ENCODE data around the gene CRAMP1. TPM values are rescaled to one million over a fixed set of nuclear protein-coding genes. Genes with fewer than 3 reads are reported as not detected.

The CRAMP1 gene
- total and polyA plus RNA-seq, 11 donors, result 6.2 to 16.9 (median 10.6) TPM

DNA sequence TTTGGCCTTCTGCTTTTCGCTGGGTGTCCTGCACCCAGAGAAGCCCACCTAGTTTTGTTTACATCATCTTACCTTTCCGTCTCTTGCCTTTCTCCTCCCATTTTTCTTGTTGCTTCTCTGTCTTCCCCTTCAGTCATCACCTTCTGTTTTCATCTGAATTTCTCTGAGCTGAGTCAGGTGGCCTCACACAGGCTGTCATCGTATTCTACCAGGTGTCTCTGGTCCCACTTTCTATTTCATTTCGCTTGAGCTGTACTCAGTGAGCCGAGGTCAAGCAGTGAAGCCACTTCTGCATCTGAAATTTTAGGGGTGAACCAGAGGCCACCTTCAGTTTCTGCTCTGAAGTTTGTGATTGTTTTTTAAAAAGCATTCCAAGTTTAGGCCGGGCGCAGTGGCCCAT is 9.7 kb downstream of the CRAMP1 start:
- DNase-seq, result no peak
- ATAC-seq, result no peak
- H3K27me3 ChIP-seq, result no peaks in the 10 kb centered on the region
- WGBS, 4 donors, result 92 to 94% (median 93%) methylated on average over 7 of the region's 7 CpGs
- H3K36me3 ChIP-seq, result peaks cover 0 to 86% (median 63%) of the 10 kb centered on the region in 9 donors
- no peak overlapping the region for H3K4me3 ChIP-seq
- peaks cover 0 to 25% (median 4%) of the 10 kb centered on the region in 12 donors for H3K4me1 ChIP-seq
- TF ChIP-seq, protein P1, sequence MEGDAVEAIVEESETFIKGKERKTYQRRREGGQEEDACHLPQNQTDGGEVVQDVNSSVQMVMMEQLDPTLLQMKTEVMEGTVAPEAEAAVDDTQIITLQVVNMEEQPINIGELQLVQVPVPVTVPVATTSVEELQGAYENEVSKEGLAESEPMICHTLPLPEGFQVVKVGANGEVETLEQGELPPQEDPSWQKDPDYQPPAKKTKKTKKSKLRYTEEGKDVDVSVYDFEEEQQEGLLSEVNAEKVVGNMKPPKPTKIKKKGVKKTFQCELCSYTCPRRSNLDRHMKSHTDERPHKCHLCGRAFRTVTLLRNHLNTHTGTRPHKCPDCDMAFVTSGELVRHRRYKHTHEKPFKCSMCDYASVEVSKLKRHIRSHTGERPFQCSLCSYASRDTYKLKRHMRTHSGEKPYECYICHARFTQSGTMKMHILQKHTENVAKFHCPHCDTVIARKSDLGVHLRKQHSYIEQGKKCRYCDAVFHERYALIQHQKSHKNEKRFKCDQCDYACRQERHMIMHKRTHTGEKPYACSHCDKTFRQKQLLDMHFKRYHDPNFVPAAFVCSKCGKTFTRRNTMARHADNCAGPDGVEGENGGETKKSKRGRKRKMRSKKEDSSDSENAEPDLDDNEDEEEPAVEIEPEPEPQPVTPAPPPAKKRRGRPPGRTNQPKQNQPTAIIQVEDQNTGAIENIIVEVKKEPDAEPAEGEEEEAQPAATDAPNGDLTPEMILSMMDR (IDR thresholded peaks at IDR 0.05), result no peak
- TF ChIP-seq POLR2A (IDR thresholded peaks at IDR 0.05), result no peak
- no peaks in the 10 kb centered on the region for H3K9me3 ChIP-seq
- intact Hi-C loops (cut with DNase I), result no loop called here
- no peak overlapping the region for H3K27ac ChIP-seq

DNA sequence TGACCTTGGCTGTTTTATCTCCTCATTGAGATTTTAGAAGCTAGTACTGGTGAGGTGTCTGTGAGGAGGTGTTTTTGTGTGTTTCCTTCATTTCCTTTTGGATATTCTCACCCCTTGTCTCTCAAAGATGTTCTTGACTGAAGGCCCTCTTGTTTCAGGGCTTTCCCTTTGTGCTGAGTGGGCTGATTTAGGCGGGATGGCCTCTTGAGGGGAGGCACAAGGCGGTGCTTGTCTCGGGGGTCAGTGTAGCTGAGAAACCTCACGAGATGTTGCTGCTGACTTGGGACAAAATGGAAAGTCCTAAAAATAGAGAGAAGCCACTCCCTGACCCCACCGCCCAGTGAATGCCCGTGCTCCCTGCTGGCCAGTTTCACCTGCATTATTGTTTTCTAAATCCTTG is 14.2 kb downstream of the CRAMP1 start:
- no peak overlapping the region for H3K4me3 ChIP-seq
- 37 to 74% (median 69%) methylated on average over 6 of the region's 6 CpGs for WGBS, 4 donors
- DNase-seq (no peak), ATAC-seq (no peak)
- TF ChIP-seq, protein P1 (IDR thresholded peaks at IDR 0.05), result no peak
- no peak for TF ChIP-seq POLR2A (IDR thresholded peaks at IDR 0.05)
- H3K27ac ChIP-seq, result peak overlapping the region in 1 of 12 donors; percentile 2
- peaks cover 0 to 29% (median 4%) of the 10 kb centered on the region in 12 donors for H3K4me1 ChIP-seq
- H3K27me3 ChIP-seq, result no peaks in the 10 kb centered on the region
- H3K9me3 ChIP-seq, result no peaks in the 10 kb centered on the region
- H3K36me3 ChIP-seq, result peaks cover 0 to 80% (median 55%) of the 10 kb centered on the region in 9 donors
- intact Hi-C loops (cut with DNase I), result no loop called here

DNA sequence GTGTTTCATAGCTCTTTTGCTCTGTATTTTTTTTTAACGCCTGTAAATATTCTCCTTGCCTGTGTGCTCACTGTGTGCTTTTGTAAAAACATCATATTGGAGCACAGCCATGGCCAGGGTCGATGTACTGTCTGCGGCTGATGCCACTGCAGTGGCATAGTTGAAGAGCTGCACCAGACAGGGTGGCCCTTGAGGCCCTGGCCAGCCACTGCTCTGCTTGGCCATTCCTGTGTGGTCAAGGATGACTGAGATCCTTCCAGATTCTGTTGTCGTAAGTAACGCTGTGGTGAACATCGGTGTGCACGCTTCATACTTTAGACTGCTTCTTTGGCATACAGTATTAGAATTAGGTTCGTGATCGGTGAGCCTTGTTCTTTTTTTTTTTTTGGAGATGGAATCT is 14.6 kb downstream of the CRAMP1 start:
- ATAC-seq (no peak), DNase-seq (no peak)
- H3K4me3 ChIP-seq, result no peak overlapping the region
- peaks cover 0 to 29% (median 4%) of the 10 kb centered on the region in 12 donors for H3K4me1 ChIP-seq
- no peaks in the 10 kb centered on the region for H3K27me3 ChIP-seq
- intact Hi-C loops (cut with DNase I), result no loop called here
- 91 to 94% (median 93%) methylated on average over 9 of the region's 9 CpGs for WGBS, 4 donors
- no peaks in the 10 kb centered on the region for H3K9me3 ChIP-seq
- H3K27ac ChIP-seq, result peak overlapping the region in 1 of 12 donors; percentile 2
- TF ChIP-seq, protein P1 (IDR thresholded peaks at IDR 0.05), result no peak
- no peak for TF ChIP-seq POLR2A (IDR thresholded peaks at IDR 0.05)
- peaks cover 0 to 80% (median 59%) of the 10 kb centered on the region in 9 donors for H3K36me3 ChIP-seq

- TF ChIP-seq, protein P1 (IDR thresholded peaks at IDR 0.05), result no peak
- TF ChIP-seq POLR2A (IDR thresholded peaks at IDR 0.05), result no peak
- Histone ChIP-seq H3K27me3 (no peaks in the 10 kb centered on the region), H3K9me3 (no peaks in the 10 kb centered on the region), H3K27ac (no peak overlapping the region), H3K36me3 (peaks cover 0 to 100% (median 84%) of the 10 kb centered on the region in 9 donors), H3K4me3 (no peak overlapping the region), H3K4me1 (peaks cover 0 to 22% (median under 1%) of the 10 kb centered on the region in 12 donors)
- intact Hi-C loops (cut with DNase I), result no loop called here
- WGBS, 4 donors, result 90 to 92% (median 92%) methylated on average over 20 of the region's 20 CpGs
- DNase-seq (no peak), ATAC-seq (no peak)
These were observed 18.5 kb downstream of the CRAMP1 start for GRCh38 chr16:1630450-1631213.
